HG03575 (cell line): ENCODE data around the gene RAB40B.

Source experiments
- ATAC-seq: cut with Tn5 transposase; IDR thresholded peaks from one replicate; pipeline ENCODE4 v1.9.1; 2021; ENCODE audit not compliant: unreplicated experiment, insufficient number of reproducible peaks, low FRiP score; ENCODE audit errors: extremely low read depth

The RAB40B gene

GRCh38 chr17:82718986-82719685, 20.6 kb upstream of the RAB40B start:
- ATAC-seq, result no peak

- ATAC-seq, result no peak
Measured at GRCh38 chr17:82716203-82717010, 17.9 kb upstream of the RAB40B start, which contains the start of gene FN3KRP. FN3KRP (plus strand) TSS chr17:82716706; CDS start chr17:82716756, 50 bp downstream.

GRCh38 chr17:82713071-82713723, 14.7 kb upstream of the RAB40B start:
- ATAC-seq, result no peak

GRCh38 chr17:82710499-82711232, 12.2 kb upstream of the RAB40B start:
- ATAC-seq, result no peak

GRCh38 chr17:82709676-82710498, 11.4 kb upstream of the RAB40B start:
- ATAC-seq, result no peak

GRCh38 chr17:82709024-82709675, 10.7 kb upstream of the RAB40B start:
- ATAC-seq, result no peak

GRCh38 chr17:82705756-82706155, 7.3 kb upstream of the RAB40B start:
- ATAC-seq, result no peak

GRCh38 chr17:82704886-82705285, 6.4 kb upstream of the RAB40B start:
- ATAC-seq, result no peak

- no peak for ATAC-seq
Measured at GRCh38 chr17:82703935-82704865, 5.7 kb upstream of the RAB40B start.

- ATAC-seq, result no peak
Measured at GRCh38 chr17:82703036-82703745, 4.7 kb upstream of the RAB40B start.

- no peak for ATAC-seq
Measured at GRCh38 chr17:82702231-82702927, 3.9 kb upstream of the RAB40B start.

GRCh38 chr17:82699551-82699950, 1.1 kb upstream of the RAB40B start:
- ATAC-seq, result no peak

- no peak for ATAC-seq
Measured at GRCh38 chr17:82698974-82699442, 510 bp upstream of the RAB40B start.

- ATAC-seq, result no peak
Measured at GRCh38 chr17:82697808-82698064, 762 bp downstream of the RAB40B start.

- ATAC-seq, result no peak
Measured at GRCh38 chr17:82696916-82697807, 1.3 kb downstream of the RAB40B start.
